HepG2 (cell line): Measurements from ENCODE around the gene ZNF483. TPM values are rescaled to one million over a fixed set of nuclear protein-coding genes. Genes with fewer than 3 reads are reported as not detected.
A peak's percentile ranks its signal among the peaks of the same experiment; 100 is the strongest.

Experiments
- BHLHE40 ChIP-seq: IDR thresholded peaks from 2 replicates; pipeline ENCODE4 v1.6.1; 2011; ENCODE audit warnings: low read length, improper control_type of control experiment
- CEBPG ChIP-seq: IDR thresholded peaks from 2 replicates; pipeline ENCODE4 v1.6.1; 2016
- DBP ChIP-seq: sonication (generic); formaldehyde crosslinking; IDR thresholded peaks from 2 replicates; pipeline ENCODE4 v1.4.0; 2020; ENCODE audit warnings: missing genetic modification reagents; ENCODE audit errors: not compliant biosample characterization
- HDAC1 ChIP-seq: sonication (generic); formaldehyde crosslinking; IDR thresholded peaks from 2 replicates; pipeline ENCODE4 v1.5.1; 2020; ENCODE audit warnings: mild to moderate bottlenecking, missing genetic modification reagents
- HNF4A ChIP-seq: sonication (generic); formaldehyde crosslinking; IDR thresholded peaks from 2 replicates; pipeline ENCODE4 v1.4.0; 2020; ENCODE audit warnings: missing genetic modification reagents
- HNRNPL ChIP-seq: fragments of 200-400 bp; formaldehyde crosslinking; IDR thresholded peaks from 2 replicates; pipeline ENCODE4 v1.6.1; 2017; ENCODE audit warnings: mild to moderate bottlenecking, low read depth, low read length
- PITX1 ChIP-seq: sonication (generic); formaldehyde crosslinking; IDR thresholded peaks from 2 replicates; pipeline ENCODE4 v1.5.1; 2020; ENCODE audit warnings: mild to moderate bottlenecking, missing genetic modification reagents
- PLSCR1 ChIP-seq: sonication (generic); formaldehyde crosslinking; IDR thresholded peaks from 2 replicates; pipeline ENCODE4 v1.5.0; 2020; ENCODE audit warnings: missing genetic modification reagents, mild to moderate bottlenecking, borderline replicate concordance
- PRPF4 ChIP-seq: fragments of 200-400 bp; formaldehyde crosslinking; IDR thresholded peaks from 2 replicates; pipeline ENCODE4 v1.6.1; 2016; ENCODE audit warnings: low read length, low read depth; ENCODE audit not compliant: poor library complexity, severe bottlenecking
- SALL1 ChIP-seq: sonication (generic); formaldehyde crosslinking; IDR thresholded peaks from 2 replicates; pipeline ENCODE4 v1.8.0; 2022; ENCODE audit warnings: mild to moderate bottlenecking, missing genetic modification reagents
- SP4 ChIP-seq: sonication (generic); formaldehyde crosslinking; IDR thresholded peaks from 2 replicates; pipeline ENCODE4 v1.8.1; 2023; ENCODE audit warnings: mild to moderate bottlenecking, missing genetic modification reagents
- SPEN ChIP-seq: sonication (generic); formaldehyde crosslinking; IDR thresholded peaks from 2 replicates; pipeline ENCODE4 v1.5.1; 2020; ENCODE audit warnings: low read depth, mild to moderate bottlenecking, missing genetic modification reagents
- TBL1XR1 ChIP-seq: fragments of 150-350 bp; IDR thresholded peaks from 2 replicates; pipeline ENCODE4 v1.6.1; 2014; ENCODE audit warnings: borderline replicate concordance, low read length; ENCODE audit not compliant: partially characterized antibody
- ZMYM3 ChIP-seq: sonication (generic); formaldehyde crosslinking; IDR thresholded peaks from 2 replicates; pipeline ENCODE4 v1.5.1; 2020; ENCODE audit warnings: mild to moderate bottlenecking, missing genetic modification reagents
- ZNF12 ChIP-seq: sonication (generic); formaldehyde crosslinking; IDR thresholded peaks from 2 replicates; pipeline ENCODE4 v1.5.0; 2020; ENCODE audit warnings: missing genetic modification reagents
- ZNF142 ChIP-seq: sonication (generic); formaldehyde crosslinking; IDR thresholded peaks from 2 replicates; pipeline ENCODE4 v1.4.0; 2020; ENCODE audit warnings: missing genetic modification reagents
- ZNF282 ChIP-seq: fragments of 450-650 bp; IDR thresholded peaks from 2 replicates; pipeline ENCODE4 v1.6.1; 2018; ENCODE audit not compliant: partially characterized antibody
- ZNF460 ChIP-seq: sonication (generic); formaldehyde crosslinking; IDR thresholded peaks from 2 replicates; pipeline ENCODE4 v1.5.1; 2020; ENCODE audit warnings: missing genetic modification reagents, mild to moderate bottlenecking, borderline replicate concordance
- ZNF570 ChIP-seq: sonication (generic); formaldehyde crosslinking; IDR thresholded peaks from 2 replicates; pipeline ENCODE4 v1.4.0; 2020; ENCODE audit warnings: mild to moderate bottlenecking, missing genetic modification reagents, borderline replicate concordance
- ZNF747 ChIP-seq: sonication (generic); formaldehyde crosslinking; IDR thresholded peaks from 2 replicates; pipeline ENCODE4 v1.8.1; 2023; ENCODE audit warnings: missing genetic modification reagents, mild to moderate bottlenecking, borderline replicate concordance
- ZNF772 ChIP-seq: sonication (generic); formaldehyde crosslinking; IDR thresholded peaks from 2 replicates; pipeline ENCODE4 v1.5.0; 2020; ENCODE audit warnings: mild to moderate bottlenecking, missing genetic modification reagents
- ZNF878 ChIP-seq: sonication (generic); formaldehyde crosslinking; IDR thresholded peaks from 2 replicates; pipeline ENCODE4 v1.8.1; 2023; ENCODE audit warnings: mild to moderate bottlenecking, missing genetic modification reagents, moderate library complexity
- polyA plus RNA-seq, 8 experiments: library from polyadenylated mRNA; depleted of rRNA in 3 of 8; stranded (reverse) in 7 of 8; unstranded in 1 of 8; fragments of >200 nt; fragmentation: Illumina TruSeq in 4 of 8; extraction: Trizol in 4 of 8; gene quantifications; 2 replicates each; pipeline versions ENCODE4 v1.2.1 to v1.2.3, GENCODE V29; 2011 to 2016; ENCODE audit warnings: low read depth in 4 of 8, missing spikeins in 1 of 8, mixed read lengths in 1 of 8; ENCODE audit not compliant: insufficient read depth in 1 of 8
- total RNA-seq, 5 experiments: library from RNA; depleted of rRNA; stranded (reverse); fragments of >200 nt; fragmentation: Illumina TruSeq; extraction: Trizol; gene quantifications; 2 replicates each; pipeline ENCODE4 v1.2.3, GENCODE V29; 2016; ENCODE audit warnings: low read depth in 1 of 5

Gene ZNF483
- total and polyA plus RNA-seq, 2 of the 13 experiments (the other 11 are each of a cell fraction or from before 2014, with no cell fraction given) = 2.0 to 9.5 TPM

GRCh38 chr9:111597852-111598732, 73.1 kb downstream of the ZNF483 start (continued):
- no peak; the same call in 1 of the 2 replicates for TF ChIP-seq ZNF142 (CRISPR knock-in tag)
- peak; percentile 71 for TF ChIP-seq CEBPG (CRISPR knock-in tag)
- TF ChIP-seq SALL1 (CRISPR knock-in tag) = no peak; the same call in 1 of the 2 replicates
- TF ChIP-seq HNF4A (CRISPR knock-in tag) = peak; percentile 20; the same call in 1 of the 2 replicates
- TF ChIP-seq PITX1 = 0 out of 2 replicates have a peak, but pooled peaks have one; percentile 50
- TF ChIP-seq PRPF4 = no peak
- no peak for TF ChIP-seq ZNF747 (CRISPR knock-in tag)
- TF ChIP-seq ZNF282 = no peak
- TF ChIP-seq SPEN (CRISPR knock-in tag) = 0 out of 2 replicates have a peak, but pooled peaks have one; percentile 26
- no peak for TF ChIP-seq HNRNPL
- peak; percentile 30 for TF ChIP-seq DBP (CRISPR knock-in tag)
- no peak for TF ChIP-seq TBL1XR1
- TF ChIP-seq ZNF772 = no peak
- TF ChIP-seq ZNF12 (CRISPR knock-in tag) = no peak
- TF ChIP-seq ZNF460 (CRISPR knock-in tag) = peak; percentile 73; the same call in 1 of the 2 replicates
- TF ChIP-seq ZMYM3 (CRISPR knock-in tag) = peak; percentile 16; the same call in 1 of the 2 replicates
- TF ChIP-seq HDAC1 (CRISPR knock-in tag) = peak; percentile 71
- no peak for TF ChIP-seq BHLHE40
- TF ChIP-seq ZNF878 (CRISPR knock-in tag) = no peak
- no peak for TF ChIP-seq SP4
- no peak for TF ChIP-seq ZNF570 (CRISPR knock-in tag)
- TF ChIP-seq PLSCR1 (CRISPR knock-in tag) = no peak
